SHP77 treated with DMSO at 0.1 percent for 48 hours (cell line): Measurements from ENCODE around the gene RBMX2.

Experiments
- DNase-seq: peaks from one replicate; lab custom pipeline; 2025; lab: John Stamatoyannopoulos, UW

RBMX2 gene

DNA sequence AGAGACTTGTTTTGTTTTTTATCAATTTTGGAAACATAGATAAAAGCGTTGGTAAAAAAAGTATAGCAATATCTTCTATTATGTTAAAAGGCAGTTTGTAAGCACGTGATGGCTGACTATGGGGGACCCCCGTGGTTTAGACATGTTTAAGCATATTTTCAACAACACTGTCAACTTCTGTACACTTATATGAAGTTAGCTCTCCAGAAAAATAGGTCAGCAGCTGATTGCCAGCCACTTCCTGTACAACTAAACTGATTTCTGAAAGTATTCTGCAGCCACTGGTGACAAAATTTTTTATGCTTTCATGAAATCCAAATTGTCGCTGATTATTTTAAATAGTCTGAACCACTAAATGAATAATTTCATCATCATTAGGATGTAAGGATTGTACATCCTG is 45.2 kb downstream of the RBMX2 start:
- DNase-seq = no peak
